Fibroblast of the aortic adventitia (primary cell): Measurements from ENCODE around the gene SCMH1. TPM values are rescaled to one million over a fixed set of nuclear protein-coding genes. Genes with fewer than 3 reads are reported as not detected.
"Not testable (repeated sequence)": the region's sequence is repeated elsewhere in the genome, so short reads cannot be mapped to it uniquely, and the experiment has no call there.

ENCODE experiments used
- DNase-seq: peaks from one replicate; pipeline ENCODE4 v3.0.0-alpha.2; 2010; ENCODE audit warnings: low read depth
- H3K4me3 ChIP-seq: 2 replicates; pipeline ENCODE4 v1.5.1; 2011; ENCODE audit warnings: low read depth, mild to moderate bottlenecking, control low read depth, low read length, moderate library complexity
- CTCF ChIP-seq: IDR thresholded peaks from 2 replicates; pipeline ENCODE4 v1.5.1; 2011; ENCODE audit warnings: mild to moderate bottlenecking, low read length, control low read depth, inconsistent platforms; ENCODE audit not compliant: insufficient read depth
- total RNA-seq: library from RNA; depleted of rRNA; stranded (reverse); fragments of >200 nt; gene quantifications from 2 replicates; pipeline ENCODE4 v1.2.3, GENCODE V29; 2012; ENCODE audit warnings: low replicate concordance

The SCMH1 gene
- total RNA-seq, 1 donor = 12.1 TPM

- DNase-seq = peak; percentile 55
- no peak overlapping the region for H3K4me3 ChIP-seq
- TF ChIP-seq CTCF = no peak
Measured at GRCh38 chr1:41255978-41256377, 13.9 kb upstream of the SCMH1 start.

GRCh38 chr1:41251120-41251519, 9.0 kb upstream of the SCMH1 start:
- not testable (repeated sequence) for DNase-seq, H3K4me3 ChIP-seq

- no peak for DNase-seq
- no peak for TF ChIP-seq CTCF
- no peak overlapping the region for H3K4me3 ChIP-seq
Measured at GRCh38 chr1:41249319-41249718, 7.2 kb upstream of the SCMH1 start.

- TF ChIP-seq CTCF = no peak
- H3K4me3 ChIP-seq = no peak overlapping the region
- no peak for DNase-seq
Measured at GRCh38 chr1:41246568-41246967, 4.5 kb upstream of the SCMH1 start.

GRCh38 chr1:41245659-41246058, 3.6 kb upstream of the SCMH1 start:
- H3K4me3 ChIP-seq = no peak overlapping the region
- peak; percentile 57 for DNase-seq
- no peak for TF ChIP-seq CTCF

DNA sequence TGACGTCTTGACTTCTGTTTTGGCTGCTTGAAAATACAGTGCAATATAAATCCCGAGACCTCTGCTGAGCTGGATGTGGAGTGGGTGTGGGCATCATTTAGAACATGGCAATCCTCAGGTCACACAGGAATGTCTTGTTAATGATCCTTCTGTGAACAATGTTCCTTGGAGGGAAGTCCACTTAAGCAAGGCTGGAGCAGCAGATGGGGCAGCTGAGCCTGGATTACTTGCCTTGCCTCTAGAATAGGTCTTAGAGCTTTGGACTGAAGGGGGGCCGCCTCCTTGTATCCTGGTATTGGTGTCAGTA, 926 bp upstream of the SCMH1 start:
- H3K4me3 ChIP-seq = peak overlapping the region; percentile 72
- no peak for DNase-seq
- TF ChIP-seq CTCF = no peak

DNA sequence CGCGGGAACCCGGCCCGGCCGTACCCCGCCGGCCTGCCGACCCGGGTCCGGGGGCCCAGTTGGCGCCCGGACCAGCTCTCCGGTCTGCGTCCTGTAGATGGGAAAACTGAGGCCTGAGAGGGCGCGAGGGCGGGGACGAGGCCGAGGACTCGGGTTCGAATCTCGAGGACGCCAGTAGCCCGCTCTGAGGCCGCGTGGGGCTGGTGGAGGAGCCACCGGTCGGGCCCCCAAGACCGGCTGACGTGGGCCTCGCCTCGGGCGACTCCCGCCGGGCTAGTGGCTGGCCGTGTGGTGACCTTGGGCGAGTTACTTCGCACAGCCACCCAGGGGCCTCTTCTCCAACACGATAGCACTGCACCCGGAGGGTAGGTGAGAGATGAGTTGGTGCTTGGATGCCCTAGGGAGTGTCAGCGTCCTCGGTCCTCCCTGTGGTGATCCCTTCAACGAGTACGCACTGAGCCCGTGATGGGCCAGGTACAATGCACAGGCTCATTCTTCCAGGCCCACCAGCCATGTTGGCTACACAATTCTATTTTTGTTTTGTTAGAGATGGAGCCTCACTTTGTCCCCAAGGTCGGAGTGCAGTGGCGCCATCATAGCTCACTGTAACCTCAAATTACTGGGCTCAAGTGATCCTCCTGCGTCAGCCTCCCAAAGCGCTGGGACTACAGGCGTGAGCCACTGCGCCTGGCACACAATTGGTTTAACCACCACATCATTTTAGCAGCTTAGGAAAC, 404 bp upstream of the SCMH1 start:
- peak overlapping the region; percentile 72 for H3K4me3 ChIP-seq
- no peak for DNase-seq
- no peak for TF ChIP-seq CTCF
